Smooth muscle cell (in vitro differentiated cells): Measurements from ENCODE around the gene WDR33. TPM values are rescaled to one million over a fixed set of nuclear protein-coding genes. Genes with fewer than 3 reads are reported as not detected.

Experiments
- DNase-seq: peaks from one replicate; lab custom pipeline; 2025; ENCODE audit not compliant: unreplicated experiment; lab: John Stamatoyannopoulos, UW
- H2AFZ ChIP-seq: fragments of 200-600 bp; sonication (generic); 2 replicates; pipeline ENCODE4 v1.6.0; 2016; ENCODE audit warnings: antibody characterized with exemption, low read depth, mild to moderate bottlenecking
- H3F3A ChIP-seq: fragments of 200-600 bp; sonication (generic); 2 replicates; pipeline ENCODE4 v1.6.0; 2017; ENCODE audit warnings: antibody characterized with exemption, low read depth
- H3K27ac ChIP-seq: fragments of 200-600 bp; sonication (generic); 2 replicates; pipeline ENCODE4 v1.5.1; 2016; ENCODE audit warnings: low read depth, mild to moderate bottlenecking
- H3K27me3 ChIP-seq: fragments of 200-600 bp; sonication (generic); 2 replicates; pipeline ENCODE4 v1.6.1; 2016; ENCODE audit warnings: low read depth, mild to moderate bottlenecking
- H3K36me3 ChIP-seq: fragments of 200-600 bp; sonication (generic); 2 replicates; pipeline ENCODE4 v1.5.1; 2016; ENCODE audit warnings: low read depth
- H3K4me1 ChIP-seq: fragments of 200-600 bp; sonication (generic); 2 replicates; pipeline ENCODE4 v1.5.1; 2016; ENCODE audit warnings: low read depth
- H3K4me2 ChIP-seq: fragments of 200-600 bp; sonication (generic); 2 replicates; pipeline ENCODE4 v1.6.0; 2016; ENCODE audit warnings: mild to moderate bottlenecking
- H3K4me3 ChIP-seq: fragments of 200-600 bp; sonication (generic); 2 replicates; pipeline ENCODE4 v1.5.1; 2016; ENCODE audit warnings: mild to moderate bottlenecking
- H3K79me2 ChIP-seq: fragments of 200-600 bp; sonication (generic); 2 replicates; pipeline ENCODE4 v1.6.0; 2016; ENCODE audit warnings: low read depth, mild to moderate bottlenecking
- H3K9ac ChIP-seq: fragments of 200-600 bp; sonication (generic); 2 replicates; pipeline ENCODE4 v1.6.0; 2016; ENCODE audit warnings: low read depth
- H3K9me3 ChIP-seq: fragments of 200-600 bp; sonication (generic); replicated peaks from 2 replicates; pipeline ENCODE4 v1.5.1; 2016; ENCODE audit warnings: low read depth
- H4K20me1 ChIP-seq: fragments of 200-600 bp; sonication (generic); 2 replicates; pipeline ENCODE4 v1.6.0; 2016; ENCODE audit warnings: low read depth
- WGBS: methylation state at CpG from one replicate; pipeline ENCODE4 v1.1.7; 2016; ENCODE audit warnings: low lambda C conversion rate; 5-methylcytosine and 5-hydroxymethylcytosine counted together
- polyA plus RNA-seq: library from polyadenylated mRNA; unstranded; fragments of >200 nt; fragmentation: Nextera tagmentation; extraction: Ambion mirVana; gene quantifications from 2 replicates; pipeline ENCODE4 v1.2.1, GENCODE V29; 2016
- total RNA-seq: library from RNA; depleted of rRNA; stranded (reverse); fragments of >200 nt; gene quantifications from 2 replicates; pipeline ENCODE4 v1.2.3, GENCODE V29; 2014
- TF ChIP-seq, protein P1 (sequence below): fragments of 200-600 bp; sonication (generic); IDR thresholded peaks from 2 replicates; pipeline ENCODE4 v1.5.1; 2017; ENCODE audit warnings: borderline replicate concordance, mild to moderate bottlenecking, antibody characterized with exemption; ENCODE audit not compliant: insufficient read depth, poor library complexity, severe bottlenecking

The WDR33 gene
- total and polyA plus RNA-seq, 2 experiments from 2014 or later = 30.4 to 43.3 TPM

DNA sequence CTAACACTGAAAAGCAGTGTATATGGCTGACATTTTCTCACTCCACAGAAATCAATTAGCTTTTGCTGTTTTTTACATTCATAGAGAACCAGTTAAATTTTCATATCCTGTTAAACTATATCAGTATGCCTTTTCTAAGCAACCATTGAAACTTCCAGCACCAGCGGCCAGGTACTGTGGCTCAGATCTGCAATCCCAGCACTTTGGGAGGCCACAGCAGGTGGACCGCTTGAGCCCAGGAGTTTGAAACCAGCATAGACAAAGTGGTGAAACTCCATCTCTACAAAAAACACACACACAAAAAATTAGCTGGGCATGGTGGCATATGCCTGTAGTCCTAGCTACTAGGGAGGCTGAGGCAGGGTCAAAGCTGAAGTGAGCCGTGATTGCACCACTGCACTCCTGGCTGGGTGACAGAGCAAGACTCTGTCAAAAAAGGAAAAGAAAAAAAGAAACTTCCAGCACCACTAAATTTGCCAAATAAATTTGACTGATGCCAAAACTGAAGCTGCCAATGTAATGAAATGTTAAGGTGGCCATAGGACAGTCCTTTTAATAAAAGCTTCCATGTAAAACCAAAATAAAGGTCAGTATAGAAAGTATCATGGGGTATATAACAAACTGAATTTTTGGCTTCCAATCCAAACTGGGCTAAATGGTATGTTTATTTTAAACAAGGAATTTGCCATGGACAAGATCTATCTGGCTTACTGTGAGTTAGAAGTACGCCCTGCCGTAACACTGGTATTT, 106.2 kb downstream of the WDR33 start:
- Histone ChIP-seq H3K4me3 (no peak overlapping the region), H3K4me2 (no peak overlapping the region), H3K27ac (no peak overlapping the region), H3K79me2 (peaks cover 16% of the 10 kb centered on the region), H4K20me1 (no peaks in the 10 kb centered on the region), H2AFZ (no peak overlapping the region), H3K36me3 (peaks cover 4% of the 10 kb centered on the region), H3K9me3 (no peaks in the 10 kb centered on the region), H3K27me3 (no peaks in the 10 kb centered on the region), H3K9ac (no peak overlapping the region), H3K4me1 (peaks cover 18% of the 10 kb centered on the region), H3F3A (peaks cover 22% of the 10 kb centered on the region)
- no peak for DNase-seq
- TF ChIP-seq, protein P1, sequence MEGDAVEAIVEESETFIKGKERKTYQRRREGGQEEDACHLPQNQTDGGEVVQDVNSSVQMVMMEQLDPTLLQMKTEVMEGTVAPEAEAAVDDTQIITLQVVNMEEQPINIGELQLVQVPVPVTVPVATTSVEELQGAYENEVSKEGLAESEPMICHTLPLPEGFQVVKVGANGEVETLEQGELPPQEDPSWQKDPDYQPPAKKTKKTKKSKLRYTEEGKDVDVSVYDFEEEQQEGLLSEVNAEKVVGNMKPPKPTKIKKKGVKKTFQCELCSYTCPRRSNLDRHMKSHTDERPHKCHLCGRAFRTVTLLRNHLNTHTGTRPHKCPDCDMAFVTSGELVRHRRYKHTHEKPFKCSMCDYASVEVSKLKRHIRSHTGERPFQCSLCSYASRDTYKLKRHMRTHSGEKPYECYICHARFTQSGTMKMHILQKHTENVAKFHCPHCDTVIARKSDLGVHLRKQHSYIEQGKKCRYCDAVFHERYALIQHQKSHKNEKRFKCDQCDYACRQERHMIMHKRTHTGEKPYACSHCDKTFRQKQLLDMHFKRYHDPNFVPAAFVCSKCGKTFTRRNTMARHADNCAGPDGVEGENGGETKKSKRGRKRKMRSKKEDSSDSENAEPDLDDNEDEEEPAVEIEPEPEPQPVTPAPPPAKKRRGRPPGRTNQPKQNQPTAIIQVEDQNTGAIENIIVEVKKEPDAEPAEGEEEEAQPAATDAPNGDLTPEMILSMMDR = no peak
- 87% methylated on average over 5 of the region's 5 CpGs for WGBS

DNA sequence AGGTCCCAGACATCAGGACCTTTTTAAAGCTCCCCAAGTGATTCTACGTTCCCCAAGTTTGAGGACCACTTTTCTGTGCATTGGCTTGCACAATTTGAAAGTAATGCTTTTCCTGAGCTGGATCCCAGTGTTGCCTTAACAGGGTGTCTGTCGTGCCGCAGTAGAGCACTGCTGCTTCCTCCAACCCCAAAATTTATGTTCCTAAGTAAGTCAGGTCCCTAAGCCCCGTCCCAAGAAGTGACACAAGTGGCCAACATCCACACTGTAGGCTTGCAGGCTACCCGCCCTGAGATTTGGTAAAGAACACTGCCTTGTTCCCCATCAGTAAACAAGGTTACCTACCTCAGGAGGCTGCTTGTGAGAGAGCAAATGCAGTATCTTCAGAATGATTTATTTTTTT, 107.7 kb downstream of the WDR33 start:
- TF ChIP-seq, protein P1 = no peak
- no peak overlapping the region for H3K9ac ChIP-seq
- peaks cover 16% of the 10 kb centered on the region for H3K79me2 ChIP-seq
- H2AFZ ChIP-seq = no peak overlapping the region
- no peaks in the 10 kb centered on the region for H3K9me3 ChIP-seq
- no peaks in the 10 kb centered on the region for H3K27me3 ChIP-seq
- peaks cover 22% of the 10 kb centered on the region for H3F3A ChIP-seq
- H4K20me1 ChIP-seq = no peaks in the 10 kb centered on the region
- H3K4me3 ChIP-seq = no peak overlapping the region
- 95% methylated on average over 5 of the region's 5 CpGs for WGBS
- no peak overlapping the region for H3K27ac ChIP-seq
- H3K4me2 ChIP-seq = no peak overlapping the region
- DNase-seq = no peak
- peaks cover 3% of the 10 kb centered on the region for H3K36me3 ChIP-seq
- H3K4me1 ChIP-seq = peaks cover 18% of the 10 kb centered on the region

DNA sequence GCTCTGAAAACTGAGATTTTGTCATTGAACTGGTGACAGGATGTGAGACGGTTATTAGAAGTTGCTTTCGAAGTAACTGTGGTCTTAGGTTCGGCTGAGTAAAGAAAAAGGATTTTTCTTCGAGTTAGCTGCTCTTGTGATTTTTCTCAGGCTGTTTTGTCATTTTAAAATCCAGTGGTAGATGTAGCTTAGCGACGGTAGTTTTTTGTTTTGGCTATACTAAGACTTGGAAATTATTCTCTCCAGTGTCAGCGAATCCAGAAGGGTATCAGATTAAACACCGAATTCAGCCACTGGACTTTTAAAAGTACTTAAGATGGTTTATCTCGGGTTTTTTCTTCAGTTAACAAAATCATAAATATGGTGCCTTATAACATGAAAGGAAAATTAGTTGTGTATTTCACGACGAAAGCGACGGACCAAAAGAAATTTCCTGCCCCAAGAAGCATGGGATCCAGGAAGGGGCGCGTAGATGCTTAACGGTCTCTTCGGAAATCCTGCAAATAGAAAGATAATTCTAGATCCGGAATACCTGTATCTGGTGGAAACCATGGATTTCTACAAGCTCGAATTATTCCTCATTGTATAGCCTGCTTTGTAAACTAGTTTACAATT, 108.5 kb downstream of the WDR33 start:
- H3K4me1 ChIP-seq = peaks cover 18% of the 10 kb centered on the region
- no peak for DNase-seq
- no peaks in the 10 kb centered on the region for H4K20me1 ChIP-seq
- H3K9ac ChIP-seq = peak overlapping the region; percentile 49
- H3F3A ChIP-seq = peaks cover 22% of the 10 kb centered on the region
- peak overlapping the region; percentile 91 for H3K4me2 ChIP-seq
- H3K27me3 ChIP-seq = no peaks in the 10 kb centered on the region
- H3K4me3 ChIP-seq = peak overlapping the region; percentile 70
- H3K79me2 ChIP-seq = peaks cover 16% of the 10 kb centered on the region
- H2AFZ ChIP-seq = no peak overlapping the region
- peak overlapping the region; percentile 90 for H3K27ac ChIP-seq
- H3K9me3 ChIP-seq = no peaks in the 10 kb centered on the region
- 64% methylated on average over 19 of the region's 19 CpGs for WGBS
- no peaks in the 10 kb centered on the region for H3K36me3 ChIP-seq
- TF ChIP-seq, protein P1 = no peak
